Measurements from ENCODE around the gene TSC2.

The TSC2 gene

GRCh38 chr16:2085669-2086068 lies 37.9 kb downstream of the TSC2 start:
- Histone ChIP-seq H2AFZ (ENCODE audit: low read depth) (no peak overlapping the region), H4K20me1 (ENCODE audit: insufficient read depth) (no peaks in the 10 kb centered on the region), H3K36me3 (ENCODE audit: insufficient read depth) (0 out of 2 replicates have a peak, but pooled peaks cover 3% of the 10 kb centered on the region), H3K79me2 (ENCODE audit: insufficient read depth, low read depth) (no peaks in the 10 kb centered on the region), H3K4me2 (no peak overlapping the region), H3K9ac (no peak overlapping the region), H3K4me1 (ENCODE audit: low read depth, poor library complexity, severe bottlenecking) (no peaks in the 10 kb centered on the region), H3K27me3 (ENCODE audit: insufficient read depth, low read depth) (no peaks in the 10 kb centered on the region), H3K4me3 (IDR thresholded peaks at IDR 0.05; ENCODE audit: insufficient read depth, low read depth, low read length) (no peak overlapping the region), H3K27ac (no peak overlapping the region)
- no peak for TF ChIP-seq CTCF (conservative IDR thresholded peaks at IDR 0.05; ENCODE audit: low read depth, low read length)

GRCh38 chr16:2086106-2086742 lies 38.4 kb downstream of the TSC2 start:
- H3K4me1 ChIP-seq (ENCODE audit: low read depth, poor library complexity, severe bottlenecking) = no peaks in the 10 kb centered on the region
- 0 out of 2 replicates have a peak, but pooled peaks cover 3% of the 10 kb centered on the region for H3K36me3 ChIP-seq (ENCODE audit: insufficient read depth)
- no peak overlapping the region for H3K9ac ChIP-seq
- no peak for TF ChIP-seq CTCF (conservative IDR thresholded peaks at IDR 0.05; ENCODE audit: low read depth, low read length)
- no peaks in the 10 kb centered on the region for H3K79me2 ChIP-seq (ENCODE audit: insufficient read depth, low read depth)
- H4K20me1 ChIP-seq (ENCODE audit: insufficient read depth) = no peaks in the 10 kb centered on the region
- no peak overlapping the region for H2AFZ ChIP-seq (ENCODE audit: low read depth)
- H3K4me3 ChIP-seq (IDR thresholded peaks at IDR 0.05; ENCODE audit: insufficient read depth, low read depth, low read length) = no peak overlapping the region
- H3K27ac ChIP-seq = no peak overlapping the region
- H3K4me2 ChIP-seq = no peak overlapping the region
- H3K27me3 ChIP-seq (ENCODE audit: insufficient read depth, low read depth) = no peaks in the 10 kb centered on the region

DNA sequence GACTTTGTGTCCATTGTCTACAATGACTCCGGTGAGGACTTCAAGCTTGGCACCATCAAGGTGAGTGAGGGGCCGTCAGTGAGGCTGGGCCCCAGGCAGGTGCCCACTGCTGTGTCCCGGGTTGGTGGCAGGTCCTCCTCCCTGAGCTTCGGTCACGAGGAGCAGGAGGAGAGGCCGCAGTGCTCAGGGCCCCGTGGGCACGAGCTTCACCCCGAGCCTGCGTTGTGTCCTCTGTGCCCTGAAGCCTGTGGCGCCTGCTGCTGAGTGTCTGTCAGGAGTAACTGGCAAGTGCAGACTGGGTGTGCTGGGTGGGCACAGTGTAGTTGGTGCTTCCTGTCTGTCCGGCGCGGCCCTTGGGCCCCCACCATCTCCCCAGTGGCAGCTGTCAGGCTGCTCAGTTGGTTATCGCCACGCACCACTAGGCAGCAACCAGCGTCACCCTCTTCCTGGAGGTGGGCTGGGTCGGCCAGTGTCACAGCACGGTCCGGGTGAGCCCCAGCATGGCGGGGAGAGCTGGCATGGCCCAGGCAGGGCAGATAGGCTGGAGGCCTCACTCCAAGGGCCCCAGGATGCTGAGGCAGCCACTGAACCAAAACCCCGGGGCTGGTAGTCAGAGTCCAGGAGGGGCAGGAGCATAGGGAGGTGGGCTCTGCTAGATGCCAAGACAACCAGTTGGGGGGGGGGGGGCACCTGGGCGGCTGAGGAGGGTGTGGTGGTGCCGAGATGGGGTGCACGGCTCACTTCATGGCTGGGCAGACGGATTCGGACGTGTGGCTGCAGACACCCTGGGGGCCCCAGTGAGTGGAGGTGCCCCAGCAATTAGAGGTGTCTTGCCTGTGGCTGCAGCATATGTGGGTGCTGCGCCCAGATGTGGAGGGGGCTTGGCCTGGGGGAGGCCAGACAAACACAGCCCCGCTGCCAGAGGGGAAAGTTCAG lies 39.3 kb downstream of the TSC2 start:
- Histone ChIP-seq H3K9ac (no peak overlapping the region), H3K27ac (no peak overlapping the region), H3K79me2 (ENCODE audit: insufficient read depth, low read depth) (no peaks in the 10 kb centered on the region), H3K4me3 (IDR thresholded peaks at IDR 0.05; ENCODE audit: insufficient read depth, low read depth, low read length) (no peak overlapping the region), H3K36me3 (ENCODE audit: insufficient read depth) (0 out of 2 replicates have a peak, but pooled peaks cover 3% of the 10 kb centered on the region), H3K4me1 (ENCODE audit: low read depth, poor library complexity, severe bottlenecking) (no peaks in the 10 kb centered on the region), H3K4me2 (no peak overlapping the region), H2AFZ (ENCODE audit: low read depth) (no peak overlapping the region), H4K20me1 (ENCODE audit: insufficient read depth) (no peaks in the 10 kb centered on the region), H3K27me3 (ENCODE audit: insufficient read depth, low read depth) (no peaks in the 10 kb centered on the region)
- TF ChIP-seq CTCF (conservative IDR thresholded peaks at IDR 0.05; ENCODE audit: low read depth, low read length) = no peak

DNA sequence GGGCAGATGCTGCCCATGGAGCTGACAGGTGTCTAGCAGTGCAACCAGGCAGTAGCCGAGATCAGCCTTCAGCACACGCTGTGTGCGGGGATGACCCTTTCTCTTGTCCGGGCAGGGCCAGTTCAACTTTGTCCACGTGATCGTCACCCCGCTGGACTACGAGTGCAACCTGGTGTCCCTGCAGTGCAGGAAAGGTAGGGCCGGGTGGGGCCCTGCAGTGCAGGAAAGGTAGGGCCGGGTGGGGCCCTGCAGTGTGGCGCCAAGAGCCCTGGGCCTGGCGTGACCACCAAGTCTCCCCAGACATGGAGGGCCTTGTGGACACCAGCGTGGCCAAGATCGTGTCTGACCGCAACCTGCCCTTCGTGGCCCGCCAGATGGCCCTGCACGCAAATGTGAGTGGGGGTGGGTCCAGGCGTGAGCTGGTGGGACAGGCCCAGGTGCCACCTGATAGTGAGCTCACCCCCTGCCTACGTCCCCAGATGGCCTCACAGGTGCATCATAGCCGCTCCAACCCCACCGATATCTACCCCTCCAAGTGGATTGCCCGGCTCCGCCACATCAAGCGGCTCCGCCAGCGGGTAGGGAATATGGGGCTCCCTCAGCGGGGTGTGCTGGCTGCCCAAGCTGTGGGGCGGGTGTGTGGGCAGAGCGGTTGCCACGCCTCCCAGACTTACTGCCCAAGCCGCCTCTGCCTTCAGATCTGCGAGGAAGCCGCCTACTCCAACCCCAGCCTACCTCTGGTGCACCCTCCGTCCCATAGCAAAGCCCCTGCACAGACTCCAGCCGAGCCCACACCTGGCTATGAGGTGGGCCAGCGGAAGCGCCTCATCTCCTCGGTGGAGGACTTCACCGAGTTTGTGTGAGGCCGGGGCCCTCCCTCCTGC lies 40.2 kb downstream of the TSC2 start:
- no peak for TF ChIP-seq CTCF (conservative IDR thresholded peaks at IDR 0.05; ENCODE audit: low read depth, low read length)
- H3K27me3 ChIP-seq (ENCODE audit: insufficient read depth, low read depth) = no peaks in the 10 kb centered on the region
- no peaks in the 10 kb centered on the region for H3K4me1 ChIP-seq (ENCODE audit: low read depth, poor library complexity, severe bottlenecking)
- no peak overlapping the region for H3K27ac ChIP-seq
- H4K20me1 ChIP-seq (ENCODE audit: insufficient read depth) = no peaks in the 10 kb centered on the region
- H3K79me2 ChIP-seq (ENCODE audit: insufficient read depth, low read depth) = no peaks in the 10 kb centered on the region
- H3K36me3 ChIP-seq (ENCODE audit: insufficient read depth) = 0 out of 2 replicates have a peak, but pooled peaks cover 3% of the 10 kb centered on the region
- no peak overlapping the region for H3K4me2 ChIP-seq
- no peak overlapping the region for H3K9ac ChIP-seq
- H2AFZ ChIP-seq (ENCODE audit: low read depth) = no peak overlapping the region
- no peak overlapping the region for H3K4me3 ChIP-seq (IDR thresholded peaks at IDR 0.05; ENCODE audit: insufficient read depth, low read depth, low read length)

Data from KMS-11 (cell line).